NCI-H2171 (cell line): ENCODE results near the gene WASF3.

Experiments used
- DNase-seq: peaks from one replicate; lab custom pipeline; 2025; lab: John Stamatoyannopoulos, UW

Gene WASF3

GRCh38 chr13:26589754-26590153 is 32.3 kb downstream of the WASF3 start:
- DNase-seq, result no peak

DNA sequence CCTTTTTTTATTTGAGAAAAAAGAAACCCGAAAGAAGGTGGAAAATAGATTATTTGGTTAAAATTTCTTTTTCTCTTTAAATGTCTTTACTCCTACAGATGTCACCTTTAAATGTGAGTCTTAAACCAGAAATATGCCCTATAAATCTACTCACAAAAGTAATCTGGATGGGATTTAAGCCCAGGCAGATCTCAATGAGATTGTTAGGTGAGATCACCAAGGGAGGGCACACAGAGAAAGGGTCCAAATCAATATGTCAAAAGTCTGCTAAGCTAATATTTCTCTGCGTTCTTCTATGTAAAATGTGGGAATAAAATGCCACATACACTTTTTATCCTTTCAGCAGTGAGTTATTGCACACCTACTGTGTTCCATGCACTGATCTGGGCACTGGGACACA is 32.9 kb downstream of the WASF3 start:
- DNase-seq, result no peak

DNA sequence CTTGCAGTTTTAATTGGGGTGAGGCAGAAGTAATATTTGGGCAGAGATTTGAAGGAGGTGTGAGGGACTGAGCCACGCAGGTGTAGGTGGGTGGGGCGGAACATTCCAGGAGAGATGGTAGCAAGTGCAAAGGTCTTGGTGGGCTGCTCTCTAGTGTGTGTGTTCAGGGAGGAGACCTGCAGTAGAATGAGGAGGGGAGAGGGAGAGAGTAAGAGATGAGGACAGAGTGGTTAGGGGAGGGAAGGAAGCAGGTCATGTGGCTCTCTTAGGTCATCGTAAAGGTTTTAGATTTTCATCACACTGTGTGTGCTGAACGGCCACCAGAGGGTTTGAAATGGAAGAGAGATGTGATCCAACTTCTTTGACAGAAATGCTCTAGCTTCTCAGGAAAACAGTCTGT is 33.5 kb downstream of the WASF3 start:
- DNase-seq, result no peak

GRCh38 chr13:26591672-26592071 is 34.2 kb downstream of the WASF3 start:
- no peak for DNase-seq

GRCh38 chr13:26593661-26594060 is 36.2 kb downstream of the WASF3 start:
- no peak for DNase-seq

DNA sequence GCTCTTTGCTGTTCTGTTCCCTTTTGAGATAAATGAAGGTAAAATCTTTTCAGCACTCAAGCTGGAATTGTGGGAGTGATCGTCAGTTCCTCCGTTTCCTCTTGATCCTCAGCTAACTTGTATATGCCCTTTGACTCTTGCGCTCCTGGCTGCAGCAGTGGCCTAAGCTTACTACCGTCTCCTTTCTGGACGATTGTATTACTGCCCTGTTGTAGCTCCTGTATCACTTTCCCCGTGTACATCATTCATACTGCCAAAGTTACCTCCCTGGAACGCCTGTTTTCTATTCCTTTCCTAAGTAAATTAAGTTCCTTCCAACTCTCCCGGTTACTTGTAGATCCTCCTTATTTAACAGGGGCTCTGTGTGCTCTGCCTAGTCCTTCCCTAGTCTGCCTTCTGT is 36.9 kb downstream of the WASF3 start:
- no peak for DNase-seq

DNA sequence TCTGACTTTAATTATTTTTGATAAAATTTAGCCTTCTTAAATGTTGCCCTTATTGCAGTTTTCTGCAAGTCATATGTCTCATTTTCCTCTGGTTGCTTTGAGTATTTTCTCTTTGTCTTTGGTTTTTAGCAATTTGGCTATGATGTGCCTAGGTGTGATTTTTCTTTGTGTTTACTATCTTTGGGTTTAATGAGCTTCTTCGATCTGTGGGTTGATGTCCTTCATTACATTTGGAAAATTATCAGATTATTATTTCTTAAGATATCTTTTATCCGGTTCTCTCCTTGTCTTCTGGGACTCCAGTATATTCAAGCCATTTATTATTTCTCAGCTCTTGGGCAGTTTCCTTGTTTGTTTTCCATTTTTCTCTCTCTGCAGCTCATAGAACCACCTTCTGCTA is 39.0 kb downstream of the WASF3 start:
- no peak for DNase-seq

DNA sequence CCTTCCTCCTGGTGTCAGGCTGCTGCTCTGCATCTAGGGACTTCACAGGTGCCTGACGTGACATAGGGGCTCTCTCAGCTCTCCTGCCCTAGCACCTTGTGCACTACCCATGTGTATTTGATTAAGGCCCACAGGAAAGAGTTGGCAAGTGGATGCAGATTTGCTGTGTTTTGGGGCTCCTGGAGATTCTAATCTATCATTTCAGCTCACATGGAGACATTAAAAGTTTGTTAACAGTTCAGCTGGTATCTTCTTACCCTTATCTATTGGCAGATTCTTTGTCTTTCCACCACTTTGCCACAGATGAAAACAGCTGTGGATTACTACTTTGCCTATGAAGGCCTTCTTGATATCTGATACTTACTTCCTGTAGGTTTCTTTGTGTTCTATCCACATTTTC is 41.9 kb downstream of the WASF3 start:
- no peak for DNase-seq

GRCh38 chr13:26599860-26600259 is 42.4 kb downstream of the WASF3 start:
- peak; percentile 14 for DNase-seq

DNA sequence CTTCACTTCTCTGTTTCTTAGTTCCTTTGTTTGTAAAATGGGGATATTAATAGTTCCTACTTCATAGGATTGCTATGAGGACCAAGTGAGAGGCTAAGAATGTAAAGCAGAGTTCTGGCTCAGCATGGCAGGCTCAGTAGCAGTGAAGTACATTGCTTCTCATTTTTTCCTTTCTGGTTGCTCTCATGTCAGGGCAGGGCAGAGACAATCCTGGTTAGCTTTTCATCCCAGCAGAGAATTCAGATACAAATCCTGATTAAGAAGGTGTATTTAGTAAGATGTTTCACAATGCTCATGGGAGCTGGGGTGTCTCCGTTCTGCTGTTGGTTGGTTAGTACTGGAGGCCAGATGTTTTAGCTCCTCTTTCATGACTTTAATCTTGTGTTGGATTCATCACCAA is 42.9 kb downstream of the WASF3 start:
- no peak for DNase-seq

DNA sequence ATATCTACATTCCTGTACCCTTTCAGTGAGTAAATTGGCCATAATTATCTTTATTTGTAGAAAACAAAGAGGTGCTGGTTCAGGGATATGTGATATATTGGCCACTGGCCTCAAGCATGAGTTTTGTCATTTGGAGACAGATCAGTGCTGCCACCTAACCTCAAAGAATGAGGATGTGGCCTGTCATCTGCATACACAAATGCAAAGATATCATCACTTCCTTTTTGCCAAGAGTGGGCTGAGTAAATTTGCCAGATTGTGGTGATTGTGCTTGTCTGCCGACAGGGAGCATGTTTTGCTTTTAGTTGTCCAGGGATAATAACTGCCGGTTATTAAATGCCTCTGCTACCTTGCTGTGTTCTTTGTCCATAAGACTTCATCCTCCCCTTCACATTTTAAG is 44.2 kb downstream of the WASF3 start:
- no peak for DNase-seq

DNA sequence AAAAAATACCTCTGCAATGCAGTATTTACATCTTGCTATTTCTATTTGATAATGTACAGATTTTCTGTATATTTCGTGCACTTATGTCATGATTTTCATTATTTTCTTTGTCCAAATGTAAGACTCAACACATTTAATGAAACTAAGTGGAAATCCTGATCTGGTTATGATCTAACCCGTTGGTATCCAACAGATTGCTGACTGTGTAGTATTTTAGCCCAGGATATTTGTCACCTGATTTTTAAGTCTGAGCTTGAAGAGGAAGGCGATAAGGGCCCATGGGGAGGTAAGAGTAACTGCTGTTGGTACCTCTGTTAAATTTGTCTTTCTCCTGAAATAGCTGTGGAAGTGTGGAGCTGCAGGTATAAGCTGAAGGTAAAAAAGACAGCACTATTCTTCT is 45.3 kb downstream of the WASF3 start:
- no peak for DNase-seq

DNA sequence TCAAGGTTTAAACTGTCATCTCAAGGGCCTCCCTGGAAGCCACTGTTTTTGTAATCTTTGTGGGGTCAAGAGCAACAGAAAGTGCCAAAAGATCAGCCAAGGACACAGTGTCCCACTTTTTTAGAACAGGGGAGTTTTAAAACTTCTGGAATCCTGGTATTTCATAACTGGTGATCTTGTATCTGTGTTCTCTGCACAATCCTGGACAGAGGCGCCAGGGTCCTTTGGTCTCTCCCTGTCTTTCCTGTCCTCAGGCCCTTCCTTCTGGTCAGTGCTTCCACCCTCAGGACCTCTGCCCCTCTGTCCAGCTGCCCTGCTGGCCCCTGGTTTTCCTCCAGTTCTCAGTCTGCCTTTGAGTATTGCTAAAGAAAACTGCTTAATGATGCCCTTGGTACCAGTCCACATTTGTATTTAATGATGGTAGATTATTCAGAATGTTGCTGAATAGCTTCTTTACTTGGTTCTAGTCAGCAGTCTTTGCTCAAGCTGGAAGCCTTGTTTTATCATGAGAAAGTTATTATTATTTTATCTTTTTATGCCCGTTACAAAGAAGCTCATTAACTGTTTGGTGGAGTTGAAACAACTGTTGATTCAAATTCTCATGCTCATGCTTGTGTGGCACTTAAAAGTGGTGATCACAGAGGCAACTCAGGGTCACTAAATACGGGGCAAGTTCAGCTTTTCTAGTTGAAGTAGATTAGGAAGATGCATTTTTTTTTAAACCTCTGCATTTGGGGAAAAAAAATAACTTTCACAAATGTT is 47.5 kb downstream of the WASF3 start:
- DNase-seq, result no peak

DNA sequence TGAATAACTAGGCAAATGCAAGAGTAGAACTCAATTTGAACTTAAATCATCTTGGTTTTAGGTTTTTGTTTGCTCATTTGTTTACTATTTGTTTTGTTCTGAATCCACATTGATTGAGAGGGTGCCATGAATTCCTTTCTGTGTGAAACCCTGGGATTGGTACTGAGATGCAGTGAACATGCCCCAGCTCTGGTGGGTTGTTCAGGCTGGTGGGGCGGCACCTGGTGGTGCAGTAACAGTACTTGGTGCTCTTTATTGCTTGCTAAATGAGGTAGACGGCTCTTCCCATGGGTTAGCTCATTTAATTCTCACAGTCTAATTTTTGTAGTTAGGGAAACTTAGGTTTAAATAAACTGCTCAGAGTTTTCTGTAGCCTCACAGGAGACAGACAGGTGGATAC is 48.4 kb downstream of the WASF3 start:
- no peak for DNase-seq

DNA sequence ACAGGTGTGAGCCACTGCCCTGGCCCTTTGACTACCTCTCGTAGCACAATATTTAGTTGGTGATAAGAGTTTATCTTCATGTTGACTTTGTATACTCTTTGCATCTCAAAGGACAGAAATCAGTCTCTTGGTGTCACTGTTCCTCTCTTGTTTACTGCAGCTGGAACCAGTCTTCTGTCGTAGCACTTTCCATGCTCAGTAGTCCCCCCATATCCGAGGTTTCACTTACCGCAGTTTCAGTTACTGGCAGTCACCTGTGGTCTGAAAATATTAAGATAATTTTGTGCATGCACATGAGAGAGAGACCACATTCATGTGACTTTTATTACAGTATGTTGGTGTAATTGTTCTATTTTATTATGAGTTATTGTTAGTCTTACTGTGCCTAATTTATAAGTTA is 49.1 kb downstream of the WASF3 start:
- no peak for DNase-seq

- DNase-seq, result no peak
Observed at GRCh38 chr13:26614721-26615120, 57.2 kb downstream of the WASF3 start.

GRCh38 chr13:26616126-26616525 is 58.6 kb downstream of the WASF3 start:
- no peak for DNase-seq

DNA sequence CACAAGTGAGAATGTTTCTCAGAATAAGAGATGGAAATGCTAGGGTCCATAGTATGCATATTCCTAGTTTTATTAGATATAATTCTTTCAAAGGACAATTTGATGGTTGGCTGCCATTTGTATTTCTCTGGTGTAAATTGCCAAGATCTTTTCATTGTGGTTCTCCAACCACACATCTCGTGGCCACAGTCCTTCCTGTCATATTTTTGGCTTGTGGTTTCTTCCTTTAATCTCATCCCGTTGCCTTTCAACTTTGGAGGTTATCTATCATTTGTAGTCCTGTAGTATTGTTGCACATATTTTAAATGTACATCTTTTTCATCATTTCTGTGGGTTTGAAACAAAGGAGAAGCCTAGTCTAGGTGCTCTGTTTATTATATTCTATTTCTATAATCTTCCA is 61.2 kb downstream of the WASF3 start:
- no peak for DNase-seq

GRCh38 chr13:26619358-26619757 is 61.9 kb downstream of the WASF3 start:
- DNase-seq, result no peak

DNA sequence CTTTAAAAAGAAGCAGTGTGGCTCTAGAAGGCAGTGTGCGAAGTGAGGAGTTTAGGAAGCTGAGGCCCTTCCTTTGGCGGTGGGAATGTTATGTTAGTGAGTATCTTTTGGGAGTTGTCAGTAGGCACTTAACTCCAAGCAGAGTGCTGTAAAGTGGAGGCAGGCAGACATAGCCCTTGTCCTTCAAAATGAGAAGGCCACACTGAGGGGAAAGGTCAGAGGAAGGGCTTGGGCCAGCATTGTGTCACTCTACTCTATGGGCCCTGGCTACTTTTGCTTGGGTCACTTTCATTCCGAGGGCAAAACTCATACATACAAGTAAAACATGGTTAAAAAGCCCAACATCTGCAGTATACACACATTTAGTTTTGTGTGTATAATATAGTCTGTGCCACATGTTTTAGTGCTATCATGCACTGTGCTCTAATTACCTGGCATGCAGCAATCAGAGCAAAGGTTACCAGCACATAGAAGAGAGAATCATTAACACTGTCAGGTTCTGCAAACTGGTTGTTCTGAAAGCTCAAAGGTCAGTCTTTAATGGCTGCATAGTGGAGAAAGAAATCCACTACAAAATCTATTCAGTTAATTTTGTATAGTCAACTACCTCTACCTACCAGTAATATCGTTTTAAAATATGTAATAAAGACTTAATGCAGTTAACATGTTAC is 64.4 kb downstream of the WASF3 start:
- no peak for DNase-seq

- DNase-seq, result no peak
Observed at GRCh38 chr13:26623125-26623524, 65.6 kb downstream of the WASF3 start.

DNA sequence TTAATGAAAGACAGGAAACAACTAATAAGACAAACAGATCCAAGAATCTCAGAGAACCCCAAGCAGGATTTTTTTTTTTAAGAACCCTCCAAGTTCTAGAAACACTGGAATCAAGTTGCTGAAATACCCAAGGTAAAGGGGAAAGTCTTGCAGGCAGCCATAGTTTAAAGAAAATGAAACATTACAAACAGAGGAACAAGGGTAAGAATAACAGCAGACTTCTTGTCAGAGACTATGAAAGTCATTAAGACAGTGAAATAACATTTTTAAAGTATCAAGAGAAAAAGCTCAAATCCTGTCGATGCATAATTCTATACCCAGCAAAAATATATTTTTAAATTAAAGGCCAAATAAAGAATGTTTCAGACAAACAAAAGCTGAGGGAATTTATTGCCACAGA is 67.1 kb downstream of the WASF3 start:
- DNase-seq, result no peak

- DNase-seq, result no peak
Observed at GRCh38 chr13:26626271-26626670, 68.8 kb downstream of the WASF3 start.

GRCh38 chr13:26628706-26629105 is 71.2 kb downstream of the WASF3 start:
- no peak for DNase-seq
